Measurements from ENCODE around the gene TAOK1.
A peak's percentile ranks its signal among the peaks of the same experiment; 100 is the strongest.

Gene TAOK1

DNA sequence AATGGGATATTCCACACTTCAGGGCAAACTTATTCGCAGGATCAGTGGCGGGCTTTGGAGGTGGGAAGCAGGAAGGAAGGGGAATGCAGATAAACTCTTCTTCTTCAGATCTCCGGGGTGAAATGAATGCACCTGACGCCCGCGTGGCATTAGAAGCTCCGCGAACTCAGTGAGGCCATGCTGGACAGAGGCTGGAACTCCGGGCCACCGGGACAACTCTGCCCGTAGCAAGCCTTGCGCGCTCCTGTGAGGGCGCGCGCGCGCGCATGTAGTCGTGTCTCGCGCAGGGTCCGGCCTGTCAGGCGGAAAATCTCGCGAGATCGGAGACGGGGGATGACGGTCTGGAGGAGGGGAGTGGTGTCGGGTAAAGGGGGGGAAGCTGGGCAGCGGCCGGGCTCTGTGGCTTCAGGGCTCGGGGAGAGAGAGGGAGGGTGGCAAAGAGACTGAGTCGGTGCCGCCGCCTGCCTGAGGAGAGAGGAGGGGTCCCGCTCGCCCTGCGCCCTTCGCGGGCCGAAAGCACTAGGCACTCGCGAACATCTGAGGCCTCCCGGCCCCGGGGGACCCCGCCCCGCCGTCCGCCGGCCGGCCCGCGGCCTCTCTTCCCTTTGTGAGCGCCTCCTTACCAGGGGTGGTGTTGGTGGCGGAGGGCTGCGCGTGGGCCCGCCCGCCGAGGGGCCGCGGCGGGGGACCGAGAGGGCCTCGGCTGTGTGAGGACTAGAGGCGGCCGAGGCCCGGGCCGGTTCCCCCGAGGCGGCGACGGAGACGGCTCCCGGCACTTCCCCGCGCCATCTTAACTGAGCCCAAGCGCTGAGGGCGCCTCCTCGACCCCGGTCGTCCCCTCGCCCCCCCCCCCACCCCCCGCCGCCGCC lies at the start of gene TAOK1:
Gene TAOK1, plus strand, starts transcription at position 382 of the 869 bp plus-strand sequence. CDS start 61,186 bp downstream, outside the sequence.
- Histone ChIP-seq H2AFZ (ENCODE audit: low read length) (peak within 1 kb of the TSS; percentile 95), H3K27me3 (ENCODE audit: insufficient read depth, low read length, poor library complexity, severe bottlenecking) (peaks cover 4% of the 10 kb centered on the region), H3F3A (ENCODE audit: low read depth) (no peaks in the 10 kb centered on the region), H4K20me1 (ENCODE audit: insufficient read depth, low read length, poor library complexity, severe bottlenecking) (peaks cover 40% of the 10 kb centered on the region), H3K79me2 (ENCODE audit: insufficient read depth, low read length) (peaks cover 52% of the 10 kb centered on the region), H3K4me3 (ENCODE audit: low read length, poor library complexity, severe bottlenecking) (peak within 1 kb of the TSS; percentile 76), H3K9me2 (replicated peaks; ENCODE audit: low read depth, low read length) (no peaks in the 10 kb centered on the region), H3K9ac (ENCODE audit: low read depth, low read length, poor library complexity, severe bottlenecking) (peak within 1 kb of the TSS; percentile 78), H3K4me2 (ENCODE audit: low read depth, low read length, poor library complexity, severe bottlenecking) (peak within 1 kb of the TSS; percentile 94), H3K4me1 (ENCODE audit: insufficient read depth, low read length, poor library complexity, severe bottlenecking) (peaks cover 35% of the 10 kb centered on the region), H3K36me3 (ENCODE audit: insufficient read depth, low read length) (no peaks in the 10 kb centered on the region), H3K9me3 (ENCODE audit: insufficient read depth, low read depth, low read length) (no peaks in the 10 kb centered on the region)
- TF ChIP-seq, protein P1, sequence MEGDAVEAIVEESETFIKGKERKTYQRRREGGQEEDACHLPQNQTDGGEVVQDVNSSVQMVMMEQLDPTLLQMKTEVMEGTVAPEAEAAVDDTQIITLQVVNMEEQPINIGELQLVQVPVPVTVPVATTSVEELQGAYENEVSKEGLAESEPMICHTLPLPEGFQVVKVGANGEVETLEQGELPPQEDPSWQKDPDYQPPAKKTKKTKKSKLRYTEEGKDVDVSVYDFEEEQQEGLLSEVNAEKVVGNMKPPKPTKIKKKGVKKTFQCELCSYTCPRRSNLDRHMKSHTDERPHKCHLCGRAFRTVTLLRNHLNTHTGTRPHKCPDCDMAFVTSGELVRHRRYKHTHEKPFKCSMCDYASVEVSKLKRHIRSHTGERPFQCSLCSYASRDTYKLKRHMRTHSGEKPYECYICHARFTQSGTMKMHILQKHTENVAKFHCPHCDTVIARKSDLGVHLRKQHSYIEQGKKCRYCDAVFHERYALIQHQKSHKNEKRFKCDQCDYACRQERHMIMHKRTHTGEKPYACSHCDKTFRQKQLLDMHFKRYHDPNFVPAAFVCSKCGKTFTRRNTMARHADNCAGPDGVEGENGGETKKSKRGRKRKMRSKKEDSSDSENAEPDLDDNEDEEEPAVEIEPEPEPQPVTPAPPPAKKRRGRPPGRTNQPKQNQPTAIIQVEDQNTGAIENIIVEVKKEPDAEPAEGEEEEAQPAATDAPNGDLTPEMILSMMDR (conservative IDR thresholded peaks at IDR 0.05; ENCODE audit: low read length) = no peak
- TF ChIP-seq EZH2phosphoT487 (IDR thresholded peaks at IDR 0.05; ENCODE audit: borderline replicate concordance) = no peak

DNA sequence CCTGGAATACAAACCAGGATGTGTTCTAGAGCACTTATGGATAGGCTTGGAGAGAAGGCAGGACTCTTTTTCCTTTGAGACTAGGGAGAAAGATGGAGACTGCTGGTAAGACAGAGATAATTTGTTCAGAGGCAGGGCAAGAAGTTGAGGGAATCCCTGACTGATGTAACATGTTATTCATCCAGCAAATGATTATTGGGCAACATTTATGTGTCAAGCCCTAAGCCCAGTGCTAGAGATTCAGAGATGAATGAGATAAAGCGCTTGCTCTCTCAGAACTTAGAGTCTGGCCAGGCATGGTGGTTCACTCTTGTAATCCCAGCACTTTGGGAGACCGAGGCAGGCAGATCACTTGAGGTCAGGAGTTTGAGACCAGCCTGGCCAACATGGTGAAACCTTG lies 48.4 kb upstream of the TAOK1 start:
- Histone ChIP-seq H3K4me3 (ENCODE audit: low read length, poor library complexity, severe bottlenecking) (no peak overlapping the region), H3K4me2 (ENCODE audit: low read depth, low read length, poor library complexity, severe bottlenecking) (no peak overlapping the region), H3K36me3 (ENCODE audit: insufficient read depth, low read length) (no peaks in the 10 kb centered on the region), H3K9ac (ENCODE audit: low read depth, low read length, poor library complexity, severe bottlenecking) (no peak overlapping the region), H3K9me3 (ENCODE audit: insufficient read depth, low read depth, low read length) (no peaks in the 10 kb centered on the region), H3F3A (ENCODE audit: low read depth) (no peaks in the 10 kb centered on the region), H4K20me1 (ENCODE audit: insufficient read depth, low read length, poor library complexity, severe bottlenecking) (no peaks in the 10 kb centered on the region), H3K79me2 (ENCODE audit: insufficient read depth, low read length) (no peaks in the 10 kb centered on the region), H3K4me1 (ENCODE audit: insufficient read depth, low read length, poor library complexity, severe bottlenecking) (no peaks in the 10 kb centered on the region), H3K9me2 (replicated peaks; ENCODE audit: low read depth, low read length) (no peaks in the 10 kb centered on the region), H3K27me3 (ENCODE audit: insufficient read depth, low read length, poor library complexity, severe bottlenecking) (no peaks in the 10 kb centered on the region), H2AFZ (ENCODE audit: low read length) (no peak overlapping the region)
- TF ChIP-seq, protein P1 (conservative IDR thresholded peaks at IDR 0.05; ENCODE audit: low read length) = no peak
- TF ChIP-seq EZH2phosphoT487 (IDR thresholded peaks at IDR 0.05; ENCODE audit: borderline replicate concordance) = no peak

DNA sequence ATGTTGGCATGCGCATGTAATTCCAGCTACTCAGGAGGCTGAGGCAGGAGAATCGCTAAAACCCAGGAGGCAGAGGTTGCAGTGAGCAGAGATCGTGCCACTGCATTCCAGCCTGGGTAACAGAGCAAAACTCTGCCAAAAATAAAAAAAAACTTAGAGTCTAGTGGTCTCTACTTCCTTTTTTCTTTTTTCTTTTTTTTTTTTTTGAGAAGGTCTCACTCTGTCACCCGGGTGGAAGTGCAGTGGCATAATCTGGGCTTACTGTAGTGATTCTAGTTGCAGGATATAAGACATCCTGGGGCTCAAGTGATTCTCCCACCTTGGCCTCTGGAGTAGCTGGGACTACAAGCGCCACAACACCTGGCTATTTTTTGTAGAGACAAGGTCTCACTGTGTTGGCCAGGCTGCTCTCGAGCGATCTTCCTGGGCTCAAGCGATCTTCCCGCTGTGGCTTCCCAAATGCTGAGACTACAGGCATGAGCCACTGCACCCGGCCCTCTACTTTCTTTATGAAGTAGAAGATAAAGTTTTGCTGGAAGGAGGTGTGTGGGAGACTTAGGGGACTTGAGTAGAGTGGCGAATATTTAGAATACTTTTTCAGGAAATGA lies 47.9 kb upstream of the TAOK1 start:
- H3K36me3 ChIP-seq (ENCODE audit: insufficient read depth, low read length) = no peaks in the 10 kb centered on the region
- H3K9me2 ChIP-seq (replicated peaks; ENCODE audit: low read depth, low read length) = no peaks in the 10 kb centered on the region
- H3K79me2 ChIP-seq (ENCODE audit: insufficient read depth, low read length) = no peaks in the 10 kb centered on the region
- no peaks in the 10 kb centered on the region for H3K27me3 ChIP-seq (ENCODE audit: insufficient read depth, low read length, poor library complexity, severe bottlenecking)
- TF ChIP-seq, protein P1 (conservative IDR thresholded peaks at IDR 0.05; ENCODE audit: low read length) = no peak
- TF ChIP-seq EZH2phosphoT487 (IDR thresholded peaks at IDR 0.05; ENCODE audit: borderline replicate concordance) = no peak
- H3K9me3 ChIP-seq (ENCODE audit: insufficient read depth, low read depth, low read length) = no peaks in the 10 kb centered on the region
- H3F3A ChIP-seq (ENCODE audit: low read depth) = no peaks in the 10 kb centered on the region
- no peaks in the 10 kb centered on the region for H3K4me1 ChIP-seq (ENCODE audit: insufficient read depth, low read length, poor library complexity, severe bottlenecking)
- H3K4me3 ChIP-seq (ENCODE audit: low read length, poor library complexity, severe bottlenecking) = no peak overlapping the region
- no peak overlapping the region for H3K4me2 ChIP-seq (ENCODE audit: low read depth, low read length, poor library complexity, severe bottlenecking)
- H4K20me1 ChIP-seq (ENCODE audit: insufficient read depth, low read length, poor library complexity, severe bottlenecking) = no peaks in the 10 kb centered on the region
- no peak overlapping the region for H2AFZ ChIP-seq (ENCODE audit: low read length)
- H3K9ac ChIP-seq (ENCODE audit: low read depth, low read length, poor library complexity, severe bottlenecking) = no peak overlapping the region
